ENCODE data around the gene KCNK13. TPM values are rescaled to one million over a fixed set of nuclear protein-coding genes. Genes with fewer than 3 reads are reported as not detected.

The KCNK13 gene
- total and polyA plus RNA-seq, 9 donors: 0.21 to 0.70 (median 0.33) TPM

- H3K27me3 ChIP-seq (ENCODE audit: control insufficient read depth, insufficient read depth, low read length): no peaks in the 10 kb centered on the region
- peaks cover 2% of the 10 kb centered on the region for H3K4me1 ChIP-seq (ENCODE audit: control insufficient read depth, insufficient read depth, low read length)
- no CpG with 5 or more reads among the region's 2 CpGs for WGBS (ENCODE audit: insufficient coverage)
- no peak overlapping the region for H3K27ac ChIP-seq (ENCODE audit: low read length)
- no peaks in the 10 kb centered on the region for H3K36me3 ChIP-seq (ENCODE audit: control insufficient read depth, insufficient read depth, low read length)
- H3K9me3 ChIP-seq (replicated peaks; ENCODE audit: control insufficient read depth, low read depth, low read length): no peaks in the 10 kb centered on the region
- DNase-seq: peak; percentile 10
- no peak overlapping the region for H3K4me3 ChIP-seq (ENCODE audit: low read length)
Observed at GRCh38 chr14:90093942-90094595, 32.3 kb downstream of the KCNK13 start.

GRCh38 chr14:90095096-90095495 is 33.3 kb downstream of the KCNK13 start:
- no peaks in the 10 kb centered on the region for H3K9me3 ChIP-seq (replicated peaks; ENCODE audit: control insufficient read depth, low read depth, low read length)
- peaks cover 2% of the 10 kb centered on the region for H3K4me1 ChIP-seq (ENCODE audit: control insufficient read depth, insufficient read depth, low read length)
- no CpG with 5 or more reads among the region's 4 CpGs for WGBS (ENCODE audit: insufficient coverage)
- no peaks in the 10 kb centered on the region for H3K27me3 ChIP-seq (ENCODE audit: control insufficient read depth, insufficient read depth, low read length)
- no peaks in the 10 kb centered on the region for H3K36me3 ChIP-seq (ENCODE audit: control insufficient read depth, insufficient read depth, low read length)
- no peak overlapping the region for H3K4me3 ChIP-seq (ENCODE audit: low read length)
- no peak for DNase-seq
- no peak overlapping the region for H3K27ac ChIP-seq (ENCODE audit: low read length)

- H3K27me3 ChIP-seq (ENCODE audit: control insufficient read depth, insufficient read depth, low read length): no peaks in the 10 kb centered on the region
- H3K4me3 ChIP-seq (ENCODE audit: low read length): no peak overlapping the region
- no peaks in the 10 kb centered on the region for H3K9me3 ChIP-seq (replicated peaks; ENCODE audit: control insufficient read depth, low read depth, low read length)
- no peaks in the 10 kb centered on the region for H3K36me3 ChIP-seq (ENCODE audit: control insufficient read depth, insufficient read depth, low read length)
- no peak overlapping the region for H3K27ac ChIP-seq (ENCODE audit: low read length)
- H3K4me1 ChIP-seq (ENCODE audit: control insufficient read depth, insufficient read depth, low read length): peaks cover under 1% of the 10 kb centered on the region
- peak; percentile 17 for DNase-seq
- WGBS (ENCODE audit: insufficient coverage): no CpG with 5 or more reads among the region's 1 CpG
Observed at GRCh38 chr14:90096566-90096965, 34.8 kb downstream of the KCNK13 start.

- Histone ChIP-seq H3K27me3 (ENCODE audit: control insufficient read depth, insufficient read depth, low read length) (no peaks in the 10 kb centered on the region), H3K4me3 (ENCODE audit: low read length) (no peak overlapping the region), H3K36me3 (ENCODE audit: control insufficient read depth, insufficient read depth, low read length) (no peaks in the 10 kb centered on the region), H3K27ac (ENCODE audit: low read length) (no peak overlapping the region), H3K4me1 (ENCODE audit: control insufficient read depth, insufficient read depth, low read length) (no peaks in the 10 kb centered on the region), H3K9me3 (replicated peaks; ENCODE audit: control insufficient read depth, low read depth, low read length) (no peaks in the 10 kb centered on the region)
- 80% methylated on average over 2 of the region's 3 CpGs for WGBS (ENCODE audit: insufficient coverage)
- no peak for DNase-seq
Observed at GRCh38 chr14:90103808-90104207, 42.0 kb downstream of the KCNK13 start.

GRCh38 chr14:90105756-90106155 is 44.0 kb downstream of the KCNK13 start:
- WGBS (ENCODE audit: insufficient coverage): 79% methylated on average over 3 of the region's 4 CpGs
- Histone ChIP-seq H3K27me3 (ENCODE audit: control insufficient read depth, insufficient read depth, low read length) (no peaks in the 10 kb centered on the region), H3K36me3 (ENCODE audit: control insufficient read depth, insufficient read depth, low read length) (no peaks in the 10 kb centered on the region), H3K4me3 (ENCODE audit: low read length) (no peak overlapping the region), H3K4me1 (ENCODE audit: control insufficient read depth, insufficient read depth, low read length) (no peaks in the 10 kb centered on the region), H3K27ac (ENCODE audit: low read length) (no peak overlapping the region), H3K9me3 (replicated peaks; ENCODE audit: control insufficient read depth, low read depth, low read length) (no peaks in the 10 kb centered on the region)
- DNase-seq: no peak

- 80% methylated on average over 2 of the region's 6 CpGs for WGBS (ENCODE audit: insufficient coverage)
- no peaks in the 10 kb centered on the region for H3K4me1 ChIP-seq (ENCODE audit: control insufficient read depth, insufficient read depth, low read length)
- H3K27me3 ChIP-seq (ENCODE audit: control insufficient read depth, insufficient read depth, low read length): no peaks in the 10 kb centered on the region
- H3K36me3 ChIP-seq (ENCODE audit: control insufficient read depth, insufficient read depth, low read length): no peaks in the 10 kb centered on the region
- H3K4me3 ChIP-seq (ENCODE audit: low read length): no peak overlapping the region
- no peaks in the 10 kb centered on the region for H3K9me3 ChIP-seq (replicated peaks; ENCODE audit: control insufficient read depth, low read depth, low read length)
- H3K27ac ChIP-seq (ENCODE audit: low read length): no peak overlapping the region
- peak; percentile 8 for DNase-seq
Observed at GRCh38 chr14:90107789-90108188, 46.0 kb downstream of the KCNK13 start.

- Histone ChIP-seq H3K27me3 (ENCODE audit: control insufficient read depth, insufficient read depth, low read length) (peaks cover 4% of the 10 kb centered on the region), H3K27ac (ENCODE audit: low read length) (no peak overlapping the region), H3K36me3 (ENCODE audit: control insufficient read depth, insufficient read depth, low read length) (no peaks in the 10 kb centered on the region), H3K4me3 (ENCODE audit: low read length) (no peak overlapping the region), H3K9me3 (replicated peaks; ENCODE audit: control insufficient read depth, low read depth, low read length) (no peaks in the 10 kb centered on the region), H3K4me1 (ENCODE audit: control insufficient read depth, insufficient read depth, low read length) (no peaks in the 10 kb centered on the region)
- WGBS (ENCODE audit: insufficient coverage): 68% methylated on average over 7 of the region's 10 CpGs
- DNase-seq: no peak
Observed at GRCh38 chr14:90109858-90110257, 48.1 kb downstream of the KCNK13 start.

GRCh38 chr14:90111895-90112534 is 50.2 kb downstream of the KCNK13 start:
- 49% methylated on average over 7 of the region's 12 CpGs for WGBS (ENCODE audit: insufficient coverage)
- no peaks in the 10 kb centered on the region for H3K4me1 ChIP-seq (ENCODE audit: control insufficient read depth, insufficient read depth, low read length)
- H3K36me3 ChIP-seq (ENCODE audit: control insufficient read depth, insufficient read depth, low read length): no peaks in the 10 kb centered on the region
- H3K27ac ChIP-seq (ENCODE audit: low read length): no peak overlapping the region
- H3K9me3 ChIP-seq (replicated peaks; ENCODE audit: control insufficient read depth, low read depth, low read length): no peaks in the 10 kb centered on the region
- H3K4me3 ChIP-seq (ENCODE audit: low read length): no peak overlapping the region
- peaks cover 4% of the 10 kb centered on the region for H3K27me3 ChIP-seq (ENCODE audit: control insufficient read depth, insufficient read depth, low read length)
- no peak for DNase-seq

- WGBS (ENCODE audit: insufficient coverage): 90% methylated on average over 2 of the region's 5 CpGs
- H3K27me3 ChIP-seq (ENCODE audit: control insufficient read depth, insufficient read depth, low read length): peaks cover 4% of the 10 kb centered on the region
- no peaks in the 10 kb centered on the region for H3K36me3 ChIP-seq (ENCODE audit: control insufficient read depth, insufficient read depth, low read length)
- no peak overlapping the region for H3K27ac ChIP-seq (ENCODE audit: low read length)
- no peaks in the 10 kb centered on the region for H3K9me3 ChIP-seq (replicated peaks; ENCODE audit: control insufficient read depth, low read depth, low read length)
- H3K4me3 ChIP-seq (ENCODE audit: low read length): no peak overlapping the region
- H3K4me1 ChIP-seq (ENCODE audit: control insufficient read depth, insufficient read depth, low read length): no peaks in the 10 kb centered on the region
- DNase-seq: no peak
Observed at GRCh38 chr14:90114554-90114953, 52.8 kb downstream of the KCNK13 start.

- Histone ChIP-seq H3K4me3 (ENCODE audit: low read length) (no peak overlapping the region), H3K4me1 (ENCODE audit: control insufficient read depth, insufficient read depth, low read length) (no peaks in the 10 kb centered on the region), H3K27me3 (ENCODE audit: control insufficient read depth, insufficient read depth, low read length) (peaks cover 4% of the 10 kb centered on the region), H3K27ac (ENCODE audit: low read length) (no peak overlapping the region), H3K9me3 (replicated peaks; ENCODE audit: control insufficient read depth, low read depth, low read length) (no peaks in the 10 kb centered on the region), H3K36me3 (ENCODE audit: control insufficient read depth, insufficient read depth, low read length) (no peaks in the 10 kb centered on the region)
- no CpG with 5 or more reads among the region's 1 CpG for WGBS (ENCODE audit: insufficient coverage)
- DNase-seq: no peak
Observed at GRCh38 chr14:90115780-90116179, 54.0 kb downstream of the KCNK13 start.
